Testis (tissue), 2 donors: ENCODE measurements around the gene SPINK2.

ENCODE experiments used
- POLR2A ChIP-seq: fragments of 450-650 bp; IDR thresholded peaks from one replicate; pipeline ENCODE4 v1.6.1; 2017; ENCODE audit warnings: antibody characterized with exemption, mild to moderate bottlenecking, moderate library complexity
- TF ChIP-seq, protein P1 (sequence below), 3 experiments: fragments of 450-650 bp in 2 of 3; fragments of 200-600 bp in 1 of 3; sonication (generic) in 1 of 3; IDR thresholded peaks; one replicate each; pipeline ENCODE4 v1.5.1; 2016 to 2019; ENCODE audit warnings: antibody characterized with exemption in 3 of 3, mild to moderate bottlenecking in 2 of 3, moderate library complexity in 1 of 3

DNA sequence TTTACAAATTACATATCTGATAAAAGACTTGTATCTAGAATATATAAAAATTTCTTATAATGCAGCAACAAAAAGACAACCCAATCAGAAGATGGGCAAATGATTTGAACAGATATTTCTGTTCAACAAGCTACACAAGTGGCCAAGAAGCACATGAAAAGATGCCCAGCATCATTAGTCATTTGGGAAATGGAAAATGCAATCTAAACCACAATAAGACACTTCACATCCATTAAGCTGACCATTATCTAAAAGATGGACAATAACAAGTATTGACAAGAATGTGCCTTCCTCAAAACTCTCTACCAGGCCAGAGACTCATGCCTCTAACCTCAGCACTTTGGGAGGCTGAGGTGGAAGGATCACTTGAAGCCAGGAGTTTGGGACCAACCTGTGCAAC is 53.9 kb downstream of the SPINK2 start:
- no peak for TF ChIP-seq POLR2A
- TF ChIP-seq, protein P1, sequence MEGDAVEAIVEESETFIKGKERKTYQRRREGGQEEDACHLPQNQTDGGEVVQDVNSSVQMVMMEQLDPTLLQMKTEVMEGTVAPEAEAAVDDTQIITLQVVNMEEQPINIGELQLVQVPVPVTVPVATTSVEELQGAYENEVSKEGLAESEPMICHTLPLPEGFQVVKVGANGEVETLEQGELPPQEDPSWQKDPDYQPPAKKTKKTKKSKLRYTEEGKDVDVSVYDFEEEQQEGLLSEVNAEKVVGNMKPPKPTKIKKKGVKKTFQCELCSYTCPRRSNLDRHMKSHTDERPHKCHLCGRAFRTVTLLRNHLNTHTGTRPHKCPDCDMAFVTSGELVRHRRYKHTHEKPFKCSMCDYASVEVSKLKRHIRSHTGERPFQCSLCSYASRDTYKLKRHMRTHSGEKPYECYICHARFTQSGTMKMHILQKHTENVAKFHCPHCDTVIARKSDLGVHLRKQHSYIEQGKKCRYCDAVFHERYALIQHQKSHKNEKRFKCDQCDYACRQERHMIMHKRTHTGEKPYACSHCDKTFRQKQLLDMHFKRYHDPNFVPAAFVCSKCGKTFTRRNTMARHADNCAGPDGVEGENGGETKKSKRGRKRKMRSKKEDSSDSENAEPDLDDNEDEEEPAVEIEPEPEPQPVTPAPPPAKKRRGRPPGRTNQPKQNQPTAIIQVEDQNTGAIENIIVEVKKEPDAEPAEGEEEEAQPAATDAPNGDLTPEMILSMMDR (IDR thresholded peaks at IDR 0.05), result no peak
